HepG2 (cell line): Measurements from ENCODE around the gene FKBP5. TPM values are rescaled to one million over a fixed set of nuclear protein-coding genes. Genes with fewer than 3 reads are reported as not detected.

Source experiments
- AGO1 ChIP-seq: fragments of 200-400 bp; formaldehyde crosslinking; IDR thresholded peaks from 2 replicates; pipeline ENCODE4 v1.6.1; 2017; ENCODE audit warnings: mild to moderate bottlenecking, low read depth, low read length, moderate library complexity; ENCODE audit not compliant: poor library complexity, severe bottlenecking
- CEBPB ChIP-seq: IDR thresholded peaks from 2 replicates; pipeline ENCODE4 v1.6.1; 2011; ENCODE audit warnings: low read depth, low read length, improper control_type of control experiment, borderline replicate concordance
- CEBPG ChIP-seq: IDR thresholded peaks from 2 replicates; pipeline ENCODE4 v1.6.1; 2016
- FOXC1 ChIP-seq: sonication (generic); formaldehyde crosslinking; IDR thresholded peaks from 2 replicates; pipeline ENCODE4 v1.8.0; 2022; ENCODE audit warnings: mild to moderate bottlenecking, missing genetic modification reagents, borderline replicate concordance
- HNRNPL ChIP-seq: fragments of 200-400 bp; formaldehyde crosslinking; IDR thresholded peaks from 2 replicates; pipeline ENCODE4 v1.6.1; 2017; ENCODE audit warnings: mild to moderate bottlenecking, low read depth, low read length
- KAT2B ChIP-seq: fragments of 150-350 bp; IDR thresholded peaks from 2 replicates; pipeline ENCODE4 v1.6.1; 2014; ENCODE audit warnings: low read depth, low read length, borderline replicate concordance
- MTF1 ChIP-seq: sonication (generic); formaldehyde crosslinking; IDR thresholded peaks from 2 replicates; pipeline ENCODE4 v1.5.0; 2020; ENCODE audit warnings: missing genetic modification reagents
- NCOA1 ChIP-seq: sonication (generic); formaldehyde crosslinking; IDR thresholded peaks from 2 replicates; pipeline ENCODE4 v1.9.0; 2021; ENCODE audit warnings: missing genetic modification reagents
- NR2C2 ChIP-seq: sonication (generic); formaldehyde crosslinking; IDR thresholded peaks from 2 replicates; pipeline ENCODE4 v1.4.0; 2020; ENCODE audit warnings: missing genetic modification reagents, mild to moderate bottlenecking, moderate library complexity, borderline replicate concordance
- RXRB ChIP-seq: IDR thresholded peaks from 2 replicates; pipeline ENCODE4 v1.6.1; 2016; ENCODE audit warnings: borderline replicate concordance, missing genetic modification reagents, missing compliant biosample characterization
- SNAPC2 ChIP-seq: sonication (generic); formaldehyde crosslinking; IDR thresholded peaks from 2 replicates; pipeline ENCODE4 v1.8.1; 2022; ENCODE audit warnings: mild to moderate bottlenecking, missing genetic modification reagents
- SNRNP70 ChIP-seq: fragments of 200-400 bp; formaldehyde crosslinking; IDR thresholded peaks from 2 replicates; pipeline ENCODE4 v1.6.1; 2017; ENCODE audit warnings: mild to moderate bottlenecking, low read depth, low read length, moderate library complexity
- TP53 ChIP-seq: sonication (generic); formaldehyde crosslinking; conservative IDR thresholded peaks from 2 replicates; pipeline ENCODE4 v1.4.0; 2020; ENCODE audit warnings: missing genetic modification reagents
- U2AF1 ChIP-seq: fragments of 200-400 bp; formaldehyde crosslinking; optimal IDR thresholded peaks from 2 replicates; pipeline ENCODE3; 2017; ENCODE audit warnings: mild to moderate bottlenecking, low read depth, low read length
- ZFP62 ChIP-seq: sonication (generic); formaldehyde crosslinking; IDR thresholded peaks from 2 replicates; pipeline ENCODE4 v1.4.0; 2020; ENCODE audit warnings: missing genetic modification reagents
- ZNF205 ChIP-seq: IDR thresholded peaks from 2 replicates; pipeline ENCODE4 v1.6.1; 2018; ENCODE audit warnings: missing biosample characterization, missing genetic modification reagents
- ZNF232 ChIP-seq: sonication (generic); formaldehyde crosslinking; IDR thresholded peaks from 2 replicates; pipeline ENCODE4 v1.4.0; 2020; ENCODE audit warnings: missing genetic modification reagents, borderline replicate concordance
- ZNF24 ChIP-seq: fragments of 450-650 bp; IDR thresholded peaks from 2 replicates; pipeline ENCODE4 v1.6.1; 2017; ENCODE audit warnings: antibody characterized with exemption, mild to moderate bottlenecking
- ZNF34 ChIP-seq: sonication (generic); formaldehyde crosslinking; IDR thresholded peaks from 2 replicates; pipeline ENCODE4 v1.4.0; 2020; ENCODE audit warnings: mild to moderate bottlenecking, missing genetic modification reagents, borderline replicate concordance
- ZNF510 ChIP-seq: sonication (generic); formaldehyde crosslinking; IDR thresholded peaks from 2 replicates; pipeline ENCODE4 v1.4.0; 2020; ENCODE audit warnings: low read depth, mild to moderate bottlenecking, missing genetic modification reagents
- ZNF543 ChIP-seq: sonication (generic); formaldehyde crosslinking; IDR thresholded peaks from 2 replicates; pipeline ENCODE4 v1.4.0; 2020; ENCODE audit warnings: mild to moderate bottlenecking, missing genetic modification reagents
- ZNF784 ChIP-seq: sonication (generic); formaldehyde crosslinking; IDR thresholded peaks from 2 replicates; pipeline ENCODE4 v1.5.1; 2020; ENCODE audit warnings: missing genetic modification reagents, mild to moderate bottlenecking, borderline replicate concordance
- ZNF792 ChIP-seq: IDR thresholded peaks from 2 replicates; pipeline ENCODE4 v1.6.1; 2016
- polyA plus RNA-seq, 8 experiments: library from polyadenylated mRNA; depleted of rRNA in 3 of 8; stranded (reverse) in 7 of 8; unstranded in 1 of 8; fragments of >200 nt; fragmentation: Illumina TruSeq in 4 of 8; extraction: Trizol in 4 of 8; gene quantifications; 2 replicates each; pipeline versions ENCODE4 v1.2.1 to v1.2.3, GENCODE V29; 2011 to 2016; ENCODE audit warnings: low read depth in 4 of 8, missing spikeins in 1 of 8, mixed read lengths in 1 of 8; ENCODE audit not compliant: insufficient read depth in 1 of 8
- total RNA-seq, 5 experiments: library from RNA; depleted of rRNA; stranded (reverse); fragments of >200 nt; fragmentation: Illumina TruSeq; extraction: Trizol; gene quantifications; 2 replicates each; pipeline ENCODE4 v1.2.3, GENCODE V29; 2016; ENCODE audit warnings: low read depth in 1 of 5
- TF ChIP-seq, protein P1 (sequence below): sonication (generic); formaldehyde crosslinking; conservative IDR thresholded peaks from 2 replicates; pipeline ENCODE4 v1.8.0; 2022; ENCODE audit warnings: missing genetic modification reagents
- TF ChIP-seq, protein P2 (sequence below): sonication (generic); formaldehyde crosslinking; IDR thresholded peaks from 2 replicates; pipeline ENCODE4 v1.4.0; 2020; ENCODE audit warnings: missing genetic modification reagents
- TF ChIP-seq, protein P3 (sequence below): sonication (generic); formaldehyde crosslinking; IDR thresholded peaks from 2 replicates; pipeline ENCODE4 v1.4.0; 2020; ENCODE audit warnings: missing genetic modification reagents

The FKBP5 gene
- total and polyA plus RNA-seq, 2 of the 13 experiments (the other 11 are each of a cell fraction or from before 2014, with no cell fraction given): 8.0 to 17.4 TPM

GRCh38 chr6:35711731-35712130 lies 23.0 kb upstream of the FKBP5 start (continued):
- TF ChIP-seq, protein P1, sequence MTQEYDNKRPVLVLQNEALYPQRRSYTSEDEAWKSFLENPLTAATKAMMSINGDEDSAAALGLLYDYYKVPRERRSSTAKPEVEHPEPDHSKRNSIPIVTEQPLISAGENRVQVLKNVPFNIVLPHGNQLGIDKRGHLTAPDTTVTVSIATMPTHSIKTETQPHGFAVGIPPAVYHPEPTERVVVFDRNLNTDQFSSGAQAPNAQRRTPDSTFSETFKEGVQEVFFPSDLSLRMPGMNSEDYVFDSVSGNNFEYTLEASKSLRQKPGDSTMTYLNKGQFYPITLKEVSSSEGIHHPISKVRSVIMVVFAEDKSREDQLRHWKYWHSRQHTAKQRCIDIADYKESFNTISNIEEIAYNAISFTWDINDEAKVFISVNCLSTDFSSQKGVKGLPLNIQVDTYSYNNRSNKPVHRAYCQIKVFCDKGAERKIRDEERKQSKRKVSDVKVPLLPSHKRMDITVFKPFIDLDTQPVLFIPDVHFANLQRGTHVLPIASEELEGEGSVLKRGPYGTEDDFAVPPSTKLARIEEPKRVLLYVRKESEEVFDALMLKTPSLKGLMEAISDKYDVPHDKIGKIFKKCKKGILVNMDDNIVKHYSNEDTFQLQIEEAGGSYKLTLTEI (CRISPR knock-in tag): no peak
- no peak for TF ChIP-seq MTF1 (CRISPR knock-in tag)
- TF ChIP-seq CEBPB: peak; percentile 46; the same call in 1 of the 2 replicates
- TF ChIP-seq, protein P2, sequence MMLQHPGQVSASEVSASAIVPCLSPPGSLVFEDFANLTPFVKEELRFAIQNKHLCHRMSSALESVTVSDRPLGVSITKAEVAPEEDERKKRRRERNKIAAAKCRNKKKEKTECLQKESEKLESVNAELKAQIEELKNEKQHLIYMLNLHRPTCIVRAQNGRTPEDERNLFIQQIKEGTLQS (CRISPR knock-in tag): no peak
- TF ChIP-seq SNRNP70: no peak
- TF ChIP-seq ZNF232 (CRISPR knock-in tag): no peak
- TF ChIP-seq, protein P3, sequence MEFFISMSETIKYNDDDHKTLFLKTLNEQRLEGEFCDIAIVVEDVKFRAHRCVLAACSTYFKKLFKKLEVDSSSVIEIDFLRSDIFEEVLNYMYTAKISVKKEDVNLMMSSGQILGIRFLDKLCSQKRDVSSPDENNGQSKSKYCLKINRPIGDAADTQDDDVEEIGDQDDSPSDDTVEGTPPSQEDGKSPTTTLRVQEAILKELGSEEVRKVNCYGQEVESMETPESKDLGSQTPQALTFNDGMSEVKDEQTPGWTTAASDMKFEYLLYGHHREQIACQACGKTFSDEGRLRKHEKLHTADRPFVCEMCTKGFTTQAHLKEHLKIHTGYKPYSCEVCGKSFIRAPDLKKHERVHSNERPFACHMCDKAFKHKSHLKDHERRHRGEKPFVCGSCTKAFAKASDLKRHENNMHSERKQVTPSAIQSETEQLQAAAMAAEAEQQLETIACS (CRISPR knock-in tag): no peak
- TF ChIP-seq U2AF1: no peak
- no peak for TF ChIP-seq ZNF784 (CRISPR knock-in tag)
- TF ChIP-seq ZFP62: no peak
- TF ChIP-seq NCOA1 (CRISPR knock-in tag): no peak
- no peak for TF ChIP-seq AGO1
- TF ChIP-seq ZNF34 (CRISPR knock-in tag): no peak
- no peak for TF ChIP-seq ZNF24
- TF ChIP-seq FOXC1 (CRISPR knock-in tag): no peak
- TF ChIP-seq ZNF543: no peak
- TF ChIP-seq CEBPG (CRISPR knock-in tag): peak; percentile 30; the same call in 1 of the 2 replicates
- TF ChIP-seq NR2C2 (CRISPR knock-in tag): 0 out of 2 replicates have a peak, but pooled peaks have one; percentile 20
- TF ChIP-seq KAT2B: no peak
- no peak for TF ChIP-seq TP53
- TF ChIP-seq HNRNPL: no peak
- TF ChIP-seq RXRB: peak; percentile 57; the same call in 1 of the 2 replicates
- no peak for TF ChIP-seq ZNF792 (CRISPR knock-in tag)
- TF ChIP-seq ZNF510 (CRISPR knock-in tag): no peak
- TF ChIP-seq SNAPC2 (CRISPR knock-in tag): no peak
- TF ChIP-seq ZNF205 (CRISPR knock-in tag): no peak
